Stimulated activated CD8-positive, alpha-beta memory T cell treated with anti-CD3 and anti-CD28 coated beads, Interleukin-2, amount 100 ng/mL, for 48 hours (primary cell): ENCODE results near the gene LILRA1.
"Not testable (repeated sequence)": the region's sequence is repeated elsewhere in the genome, so short reads cannot be mapped to it uniquely, and the experiment has no call there.

Source experiments
- DNase-seq, 2 donors: peaks; one replicate each; pipeline ENCODE4 v3.0.0-alpha.2; 2020; ENCODE audit warnings: low read depth in 2 of 2

LILRA1 gene

GRCh38 chr19:54624934-54625730 lies 31.7 kb downstream of the LILRA1 start:
- not testable (repeated sequence) for DNase-seq

- no peak for DNase-seq
Observed at GRCh38 chr19:54626757-54627156, 33.3 kb downstream of the LILRA1 start.

GRCh38 chr19:54627912-54628311 lies 34.5 kb downstream of the LILRA1 start:
- DNase-seq, result not testable (repeated sequence)

DNA sequence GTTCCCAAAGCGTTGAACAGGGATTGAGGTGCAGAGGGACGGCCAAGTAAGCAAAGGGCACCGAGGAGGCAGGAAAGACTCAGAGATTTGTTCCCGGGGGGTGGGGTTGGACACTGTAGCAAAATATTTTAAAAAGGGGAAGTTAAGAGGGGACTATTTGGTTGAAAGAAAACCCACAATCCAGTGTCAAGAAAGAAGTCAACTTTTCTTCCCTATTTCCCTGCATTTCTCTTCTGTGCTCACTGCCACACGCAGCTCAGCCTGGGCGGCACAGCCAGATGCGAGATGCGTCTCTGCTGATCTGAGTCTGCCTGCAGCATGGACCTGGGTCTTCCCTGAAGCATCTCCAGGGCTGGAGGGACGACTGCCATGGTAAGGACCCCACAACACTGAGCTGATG lies 36.8 kb downstream of the LILRA1 start, which contains the start of gene LILRB1:
TSS of gene LILRB1 (plus strand) at position 223 of the 400 bp plus-strand sequence. CDS start 590 bp downstream, outside the sequence.
- not testable (repeated sequence) for DNase-seq

DNA sequence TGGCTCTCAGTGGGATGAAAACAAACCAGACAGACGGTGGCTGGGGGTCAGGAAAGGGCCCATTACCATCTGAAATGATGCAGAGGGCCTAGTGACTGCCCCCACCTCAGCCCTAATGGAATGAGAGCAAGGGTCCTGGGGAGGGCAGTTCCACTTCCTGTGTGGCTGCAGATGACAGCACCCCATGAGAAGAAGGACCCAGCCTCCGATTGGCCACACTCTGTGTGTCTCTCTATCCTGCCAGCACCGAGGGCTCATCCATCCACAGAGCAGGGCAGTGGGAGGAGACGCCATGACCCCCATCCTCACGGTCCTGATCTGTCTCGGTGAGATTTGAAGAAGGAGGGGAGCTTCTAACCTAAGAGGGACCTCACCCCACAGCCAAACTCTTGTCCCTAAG lies 37.4 kb downstream of the LILRA1 start:
- DNase-seq, result no peak

GRCh38 chr19:54631489-54632337 lies 38.3 kb downstream of the LILRA1 start:
- DNase-seq, result not testable (repeated sequence)

- DNase-seq, result not testable (repeated sequence)
Observed at GRCh38 chr19:54632517-54632916, 39.1 kb downstream of the LILRA1 start.

- DNase-seq, result no peak
Observed at GRCh38 chr19:54633401-54633800, 40.0 kb downstream of the LILRA1 start.

GRCh38 chr19:54636081-54636480 lies 42.6 kb downstream of the LILRA1 start:
- DNase-seq, result not testable (repeated sequence)

GRCh38 chr19:54638683-54639082 lies 45.3 kb downstream of the LILRA1 start:
- no peak for DNase-seq

DNA sequence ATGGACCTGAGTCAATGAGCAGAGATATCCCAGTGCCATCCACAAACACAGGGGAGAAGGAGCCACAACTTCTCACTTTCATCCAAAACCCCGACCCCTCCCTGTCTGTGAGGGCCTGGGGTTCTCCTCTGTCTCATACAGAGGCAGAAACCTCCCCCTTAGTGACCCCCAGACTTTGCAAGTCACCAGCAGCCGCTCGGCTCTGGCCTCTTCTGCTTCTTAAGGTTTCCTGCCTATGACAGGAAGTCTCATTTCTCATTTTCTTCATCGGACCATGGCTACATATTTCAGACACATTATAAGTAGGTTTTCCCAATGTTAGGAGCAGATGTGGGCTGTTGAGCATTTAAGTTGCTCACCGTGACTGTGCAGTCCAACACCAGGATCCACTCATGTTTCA lies 49.5 kb downstream of the LILRA1 start:
- not testable (repeated sequence) for DNase-seq

GRCh38 chr19:54643583-54643982 lies 50.2 kb downstream of the LILRA1 start:
- DNase-seq, result not testable (repeated sequence)

GRCh38 chr19:54644056-54644455 lies 50.6 kb downstream of the LILRA1 start:
- no peak for DNase-seq

DNA sequence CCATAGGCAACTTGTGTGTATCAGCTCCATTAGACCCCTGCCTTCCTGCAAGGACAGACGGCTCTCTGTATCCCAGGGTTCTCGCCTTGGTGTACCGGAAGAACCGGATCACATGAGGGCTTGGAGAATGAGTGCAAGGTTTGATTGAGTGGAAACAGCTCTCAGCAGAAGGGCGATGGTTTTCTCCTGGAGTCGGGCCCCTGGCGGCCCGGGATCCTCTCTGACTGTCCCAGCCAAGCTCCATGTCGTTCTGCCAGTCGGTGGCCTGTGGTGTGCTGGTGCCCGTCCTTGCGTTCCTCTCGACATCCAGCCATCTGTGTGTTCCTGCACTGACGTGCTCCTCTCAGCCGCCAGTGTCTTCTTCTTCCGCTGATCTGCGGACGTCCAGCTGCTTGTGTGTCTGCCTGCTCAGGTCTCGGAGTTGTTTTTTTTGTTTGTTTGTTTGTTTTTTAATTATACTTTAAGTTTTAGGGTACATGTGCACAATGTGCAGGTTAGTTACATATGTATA lies 53.0 kb downstream of the LILRA1 start:
- no peak for DNase-seq

GRCh38 chr19:54648129-54648528 lies 54.7 kb downstream of the LILRA1 start:
- DNase-seq, result no peak

DNA sequence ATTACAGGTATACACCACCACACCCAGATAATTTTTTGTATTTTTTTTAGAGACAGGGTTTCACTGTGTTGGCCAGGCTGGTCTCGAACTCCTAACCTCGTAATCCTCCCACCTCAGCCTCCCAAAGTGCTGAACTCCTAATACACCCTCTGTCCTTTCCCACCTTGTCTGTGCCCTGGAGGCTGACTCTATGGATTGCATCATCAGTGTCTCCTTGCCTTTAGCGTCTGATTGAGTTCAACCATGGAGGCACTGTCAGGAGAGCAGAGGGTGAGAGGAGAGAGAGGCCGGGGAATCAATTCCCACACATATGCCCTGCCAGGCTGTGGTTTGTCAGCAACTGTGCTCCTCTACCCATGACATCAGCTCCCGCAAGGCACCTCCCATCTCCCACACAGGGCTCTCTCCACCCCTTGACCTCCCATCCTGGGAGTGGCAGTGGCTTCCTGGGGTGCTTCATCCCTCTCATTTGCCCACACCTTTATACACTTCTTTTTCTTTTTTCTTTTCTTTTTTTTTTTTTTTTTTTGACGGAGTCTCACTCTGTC lies 56.8 kb downstream of the LILRA1 start:
- no peak for DNase-seq
